Smooth muscle cell (in vitro differentiated cells): ENCODE data around the gene AGAP3. TPM values are rescaled to one million over a fixed set of nuclear protein-coding genes. Genes with fewer than 3 reads are reported as not detected.

Source experiments
- DNase-seq: peaks from one replicate; lab custom pipeline; 2025; ENCODE audit not compliant: unreplicated experiment; lab: John Stamatoyannopoulos, UW
- H2AFZ ChIP-seq: fragments of 200-600 bp; sonication (generic); 2 replicates; pipeline ENCODE4 v1.6.0; 2016; ENCODE audit warnings: antibody characterized with exemption, low read depth, mild to moderate bottlenecking
- H3F3A ChIP-seq: fragments of 200-600 bp; sonication (generic); 2 replicates; pipeline ENCODE4 v1.6.0; 2017; ENCODE audit warnings: antibody characterized with exemption, low read depth
- H3K27ac ChIP-seq: fragments of 200-600 bp; sonication (generic); 2 replicates; pipeline ENCODE4 v1.5.1; 2016; ENCODE audit warnings: low read depth, mild to moderate bottlenecking
- H3K27me3 ChIP-seq: fragments of 200-600 bp; sonication (generic); 2 replicates; pipeline ENCODE4 v1.6.1; 2016; ENCODE audit warnings: low read depth, mild to moderate bottlenecking
- H3K36me3 ChIP-seq: fragments of 200-600 bp; sonication (generic); 2 replicates; pipeline ENCODE4 v1.5.1; 2016; ENCODE audit warnings: low read depth
- H3K4me1 ChIP-seq: fragments of 200-600 bp; sonication (generic); 2 replicates; pipeline ENCODE4 v1.5.1; 2016; ENCODE audit warnings: low read depth
- H3K4me2 ChIP-seq: fragments of 200-600 bp; sonication (generic); 2 replicates; pipeline ENCODE4 v1.6.0; 2016; ENCODE audit warnings: mild to moderate bottlenecking
- H3K4me3 ChIP-seq: fragments of 200-600 bp; sonication (generic); 2 replicates; pipeline ENCODE4 v1.5.1; 2016; ENCODE audit warnings: mild to moderate bottlenecking
- H3K79me2 ChIP-seq: fragments of 200-600 bp; sonication (generic); 2 replicates; pipeline ENCODE4 v1.6.0; 2016; ENCODE audit warnings: low read depth, mild to moderate bottlenecking
- H3K9ac ChIP-seq: fragments of 200-600 bp; sonication (generic); 2 replicates; pipeline ENCODE4 v1.6.0; 2016; ENCODE audit warnings: low read depth
- H3K9me3 ChIP-seq: fragments of 200-600 bp; sonication (generic); replicated peaks from 2 replicates; pipeline ENCODE4 v1.5.1; 2016; ENCODE audit warnings: low read depth
- H4K20me1 ChIP-seq: fragments of 200-600 bp; sonication (generic); 2 replicates; pipeline ENCODE4 v1.6.0; 2016; ENCODE audit warnings: low read depth
- CTCF ChIP-seq: fragments of 200-600 bp; sonication (generic); IDR thresholded peaks from 2 replicates; pipeline ENCODE4 v1.5.1; 2017; ENCODE audit warnings: borderline replicate concordance, mild to moderate bottlenecking, antibody characterized with exemption; ENCODE audit not compliant: insufficient read depth, poor library complexity, severe bottlenecking
- WGBS: methylation state at CpG from one replicate; pipeline ENCODE4 v1.1.7; 2016; ENCODE audit warnings: low lambda C conversion rate; 5-methylcytosine and 5-hydroxymethylcytosine counted together
- polyA plus RNA-seq: library from polyadenylated mRNA; unstranded; fragments of >200 nt; fragmentation: Nextera tagmentation; extraction: Ambion mirVana; gene quantifications from 2 replicates; pipeline ENCODE4 v1.2.1, GENCODE V29; 2016
- total RNA-seq: library from RNA; depleted of rRNA; stranded (reverse); fragments of >200 nt; gene quantifications from 2 replicates; pipeline ENCODE4 v1.2.3, GENCODE V29; 2014

Gene AGAP3
- total and polyA plus RNA-seq, 2 experiments from 2014 or later, result 29.8 to 51.4 TPM

GRCh38 chr7:151161757-151162156, 75.5 kb downstream of the AGAP3 start:
- WGBS, result 63% methylated on average over 1 of the region's 1 CpG

GRCh38 chr7:151166629-151167196, 80.4 kb downstream of the AGAP3 start:
- Histone ChIP-seq H3K27ac (no peak overlapping the region), H3K4me1 (peaks cover 6% of the 10 kb centered on the region), H3K9ac (no peak overlapping the region), H3K4me2 (peak overlapping the region; percentile 88), H3F3A (no peaks in the 10 kb centered on the region), H3K27me3 (peaks cover 98% of the 10 kb centered on the region), H4K20me1 (no peaks in the 10 kb centered on the region), H3K79me2 (no peaks in the 10 kb centered on the region), H3K36me3 (no peaks in the 10 kb centered on the region), H3K4me3 (peak overlapping the region; percentile 46), H2AFZ (no peak overlapping the region), H3K9me3 (no peaks in the 10 kb centered on the region)
- no peak for DNase-seq
- 10% methylated on average over 28 of the region's 31 CpGs for WGBS
- TF ChIP-seq CTCF, result no peak

More at GRCh38 chr7:151161757-151162156, 75.5 kb downstream of the AGAP3 start:
- no peak overlapping the region for H3K4me3 ChIP-seq
- peaks cover under 1% of the 10 kb centered on the region for H3K4me1 ChIP-seq
- no peak for TF ChIP-seq CTCF
- no peak overlapping the region for H3K27ac ChIP-seq
- H3K79me2 ChIP-seq, result no peaks in the 10 kb centered on the region
- no peak overlapping the region for H2AFZ ChIP-seq
- no peak overlapping the region for H3K4me2 ChIP-seq
- H3K9me3 ChIP-seq, result no peaks in the 10 kb centered on the region
- no peaks in the 10 kb centered on the region for H4K20me1 ChIP-seq
- no peak for DNase-seq
- H3K36me3 ChIP-seq, result no peaks in the 10 kb centered on the region
- H3K9ac ChIP-seq, result no peak overlapping the region
- peaks cover 95% of the 10 kb centered on the region for H3K27me3 ChIP-seq
- no peaks in the 10 kb centered on the region for H3F3A ChIP-seq

GRCh38 chr7:151167197-151167961, 81.1 kb downstream of the AGAP3 start, which contains the start of gene GBX1:
Gene GBX1 (minus strand): TSS chr7:151167694. CDS start chr7:151167548, 146 bp downstream.
- no peak for TF ChIP-seq CTCF
- peak within 1 kb of the TSS; percentile 46 for H3K4me3 ChIP-seq
- no peaks in the 10 kb centered on the region for H3K9me3 ChIP-seq
- H3K27me3 ChIP-seq, result peaks cover 91% of the 10 kb centered on the region
- H4K20me1 ChIP-seq, result no peaks in the 10 kb centered on the region
- WGBS, result under 1% methylated on average over 45 of the region's 101 CpGs
- no peaks in the 10 kb centered on the region for H3K36me3 ChIP-seq
- no peaks in the 10 kb centered on the region for H3F3A ChIP-seq
- peaks cover 6% of the 10 kb centered on the region for H3K4me1 ChIP-seq
- H3K9ac ChIP-seq, result no peak within 1 kb of the TSS
- no peaks in the 10 kb centered on the region for H3K79me2 ChIP-seq
- peak within 1 kb of the TSS; percentile 88 for H3K4me2 ChIP-seq
- no peak within 1 kb of the TSS for H3K27ac ChIP-seq
- no peak for DNase-seq
- no peak within 1 kb of the TSS for H2AFZ ChIP-seq
